NB4 (cell line): ENCODE measurements around the gene PPP4C.

Source experiments
- CTCF ChIP-seq: IDR thresholded peaks from one replicate; pipeline ENCODE4 v1.5.1; 2012; ENCODE audit warnings: low read depth, low read length
- POLR2A ChIP-seq: IDR thresholded peaks from 2 replicates; pipeline ENCODE4 v1.6.1; 2011; ENCODE audit warnings: mild to moderate bottlenecking; ENCODE audit not compliant: insufficient read length; ENCODE audit errors: extremely low read depth

GRCh38 chr16:30091474-30092372 lies 15.9 kb downstream of the PPP4C start, which contains the start of gene TBX6:
- TF ChIP-seq CTCF (peak; percentile 61), POLR2A (peak; percentile 66)
